ENCODE data around the gene ABCB8. TPM values are rescaled to one million over a fixed set of nuclear protein-coding genes. Genes with fewer than 3 reads are reported as not detected.

The ABCB8 gene
- total RNA-seq, 2 experiments from 2014 or later: 55.8 to 56.4 TPM

DNA sequence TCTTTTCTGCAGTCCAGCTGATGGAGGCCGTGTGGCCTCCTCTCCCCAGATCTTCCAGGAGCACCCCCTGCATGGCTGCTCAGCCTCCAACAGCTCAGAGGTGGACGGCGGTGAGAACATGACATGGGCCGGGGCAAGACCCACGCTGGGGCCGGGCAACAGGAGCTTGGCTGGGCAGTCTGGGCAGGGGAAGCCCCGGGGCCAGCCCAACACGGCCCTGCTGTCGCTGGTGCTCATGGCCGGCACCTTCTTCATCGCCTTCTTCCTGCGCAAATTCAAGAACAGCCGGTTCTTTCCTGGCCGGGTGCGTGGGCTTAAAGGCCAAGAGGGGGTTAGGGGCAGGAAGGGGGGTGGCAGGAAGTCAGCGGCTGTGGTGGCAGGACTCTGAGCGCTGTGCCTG is 45.7 kb downstream of the ABCB8 start:
- CTCF ChIA-PET: interaction anchor here (1.3 kb wide), 1 partner anchor 11 kb away, joined by 7 read pairs; no protein-coding TSS in a partner anchor
- POLR2A ChIA-PET: no interaction called here

DNA sequence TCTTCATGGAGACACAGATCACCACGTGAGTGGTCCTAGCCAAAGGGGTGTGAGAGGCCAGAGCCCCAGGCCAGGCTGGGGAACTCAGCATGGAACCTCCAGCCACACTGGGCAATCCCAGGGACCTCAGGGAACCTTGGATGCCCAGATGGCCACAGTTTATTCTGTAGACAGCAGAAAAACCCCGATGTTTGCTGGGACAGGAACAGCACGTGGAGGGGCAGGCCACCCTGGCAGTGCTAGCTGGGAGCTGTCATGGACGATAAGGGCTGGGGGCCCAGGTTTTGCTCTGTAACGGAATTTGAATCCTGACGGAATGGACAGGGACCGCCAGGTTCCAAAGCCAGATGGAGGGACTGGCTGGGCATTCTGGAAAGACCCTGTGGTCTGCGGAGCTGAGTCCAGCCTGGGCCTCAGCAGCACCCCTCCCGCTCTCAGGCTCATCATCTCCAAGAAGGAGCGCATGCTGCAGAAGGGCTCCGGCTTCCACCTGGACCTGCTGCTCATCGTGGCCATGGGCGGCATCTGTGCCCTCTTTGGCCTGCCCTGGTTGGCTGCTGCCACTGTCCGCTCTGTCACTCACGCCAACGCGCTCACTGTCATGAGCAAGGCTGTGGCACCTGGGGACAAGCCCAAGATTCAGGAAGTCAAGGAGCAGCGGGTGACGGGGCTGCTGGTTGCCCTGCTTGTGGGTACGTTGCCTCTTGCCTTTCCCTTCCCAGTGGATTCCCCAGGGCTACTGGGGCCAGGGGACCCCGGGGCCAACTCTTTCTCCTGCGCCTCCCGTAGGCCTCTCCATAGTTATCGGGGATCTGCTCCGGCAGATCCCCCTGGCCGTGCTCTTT is 46.8 kb downstream of the ABCB8 start:
- CTCF ChIA-PET: interaction anchor here (1.3 kb wide), 1 partner anchor 12 kb away, joined by 7 read pairs; no protein-coding TSS in a partner anchor

GRCh38 chr7:151075662-151075971 is 47.4 kb downstream of the ABCB8 start:
- POLR2A ChIA-PET: no interaction called here
- CTCF ChIA-PET: no interaction called here

More for the DNA sequence above, 46.8 kb downstream of the ABCB8 start:
- POLR2A ChIA-PET: no interaction called here

DNA sequence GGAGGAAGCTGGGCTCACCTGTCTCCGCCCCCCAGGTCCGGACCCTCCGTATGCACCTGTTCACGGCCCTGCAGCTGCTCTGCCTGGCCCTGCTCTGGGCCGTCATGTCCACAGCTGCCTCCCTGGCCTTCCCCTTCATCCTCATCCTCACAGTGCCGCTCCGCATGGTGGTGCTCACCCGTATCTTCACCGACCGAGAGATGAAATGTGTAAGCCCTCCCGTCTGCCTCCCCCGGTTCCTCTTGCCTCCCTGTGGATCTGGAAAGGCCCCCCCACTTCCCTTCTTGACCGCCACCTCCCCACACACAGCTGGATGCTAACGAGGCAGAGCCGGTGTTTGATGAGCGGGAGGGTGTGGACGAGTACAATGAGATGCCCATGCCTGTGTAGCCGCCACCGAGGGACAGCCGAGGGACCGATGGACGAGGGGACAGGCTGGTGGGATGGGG is 47.8 kb downstream of the ABCB8 start:
- ChIA-PET CTCF (no interaction called here), POLR2A (no interaction called here)

DNA sequence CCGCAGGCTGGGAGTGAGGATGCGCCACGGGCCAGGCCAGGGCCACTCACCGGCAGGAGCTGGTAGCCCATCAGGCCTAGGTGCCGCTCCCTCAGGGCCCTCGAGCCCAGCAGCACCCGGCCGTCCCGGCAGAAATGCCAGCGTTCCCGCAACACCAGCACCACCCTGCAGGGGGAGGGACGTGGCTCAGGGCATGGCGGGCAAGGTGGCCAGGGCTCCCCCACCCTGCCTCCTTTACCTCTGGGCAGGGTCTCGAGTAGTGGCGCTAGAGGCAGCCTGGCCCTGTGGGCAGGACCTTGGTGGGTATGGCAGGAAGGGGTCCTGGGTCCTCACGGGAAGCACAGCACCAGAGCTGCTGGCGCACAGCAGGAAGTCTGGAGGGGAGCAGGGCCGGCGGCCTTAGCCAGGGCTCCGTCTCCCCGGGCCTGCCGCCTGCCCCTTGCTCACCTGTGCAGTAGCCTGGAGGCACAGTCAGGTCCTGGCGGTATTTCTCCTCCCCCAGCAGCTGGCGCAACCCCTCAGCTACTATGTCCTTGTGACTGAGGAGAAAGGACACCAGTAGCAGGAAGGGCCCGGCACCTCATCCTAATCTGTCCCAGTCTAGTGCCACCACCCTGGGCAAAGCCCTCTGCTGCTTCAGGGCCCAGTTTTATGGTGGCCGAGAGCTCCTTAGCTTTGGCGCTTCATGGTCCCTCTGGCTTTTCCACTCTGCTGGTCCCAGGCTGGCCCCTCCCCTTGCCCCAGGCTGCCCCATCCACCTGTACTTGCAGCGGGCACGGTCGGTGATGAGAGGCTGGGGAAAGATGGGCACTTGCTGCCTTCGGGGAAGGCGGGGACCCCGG is 48.8 kb downstream of the ABCB8 start:
- CTCF ChIA-PET: interaction anchor here (1.4 kb wide), 1 partner anchor 34 kb away, joined by 4 read pairs; no protein-coding TSS in a partner anchor
- POLR2A ChIA-PET: interaction anchor here (1.7 kb wide), 1 partner anchor 11 kb away, joined by 4 read pairs; no protein-coding TSS in a partner anchor

DNA sequence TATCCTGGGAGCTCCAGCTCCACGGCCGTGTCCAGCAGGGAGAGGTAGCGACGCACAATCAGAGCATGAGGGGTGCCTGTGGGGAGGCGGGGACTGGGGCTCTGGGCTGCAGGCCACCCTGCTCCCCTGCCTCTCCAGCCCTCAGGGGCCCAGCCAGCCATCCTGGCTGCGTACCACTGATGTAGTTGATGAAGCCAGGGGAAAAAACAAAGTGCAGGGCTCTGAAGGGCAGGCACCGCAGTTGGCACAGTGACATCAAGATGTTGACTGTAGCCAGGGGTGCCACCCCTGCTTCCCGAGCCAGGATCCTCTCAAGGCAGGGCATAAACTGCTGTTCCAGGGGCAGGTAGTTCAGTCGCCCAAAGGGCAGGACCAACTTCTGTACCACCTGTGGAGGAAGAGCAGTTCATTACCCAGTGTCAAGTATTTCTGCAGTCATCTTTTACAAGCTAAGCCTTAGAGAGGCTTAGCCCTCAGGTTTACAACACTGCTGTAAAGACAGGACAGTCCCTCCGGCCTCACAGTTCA is 49.5 kb downstream of the ABCB8 start:
- POLR2A ChIA-PET: interaction anchor here (1.7 kb wide), 1 partner anchor 12 kb away, joined by 4 read pairs; no protein-coding TSS in a partner anchor
- CTCF ChIA-PET: interaction anchor here (1.4 kb wide), 1 partner anchor 33 kb away, joined by 4 read pairs; no protein-coding TSS in a partner anchor

- CTCF ChIA-PET: interaction anchor here (1.4 kb wide), 1 partner anchor 32 kb away, joined by 4 read pairs; no protein-coding TSS in a partner anchor
- POLR2A ChIA-PET: interaction anchor here (1.7 kb wide), 1 partner anchor 12 kb away, joined by 4 read pairs; no protein-coding TSS in a partner anchor
Measured at GRCh38 chr7:151078233-151079040, 50.2 kb downstream of the ABCB8 start.

DNA sequence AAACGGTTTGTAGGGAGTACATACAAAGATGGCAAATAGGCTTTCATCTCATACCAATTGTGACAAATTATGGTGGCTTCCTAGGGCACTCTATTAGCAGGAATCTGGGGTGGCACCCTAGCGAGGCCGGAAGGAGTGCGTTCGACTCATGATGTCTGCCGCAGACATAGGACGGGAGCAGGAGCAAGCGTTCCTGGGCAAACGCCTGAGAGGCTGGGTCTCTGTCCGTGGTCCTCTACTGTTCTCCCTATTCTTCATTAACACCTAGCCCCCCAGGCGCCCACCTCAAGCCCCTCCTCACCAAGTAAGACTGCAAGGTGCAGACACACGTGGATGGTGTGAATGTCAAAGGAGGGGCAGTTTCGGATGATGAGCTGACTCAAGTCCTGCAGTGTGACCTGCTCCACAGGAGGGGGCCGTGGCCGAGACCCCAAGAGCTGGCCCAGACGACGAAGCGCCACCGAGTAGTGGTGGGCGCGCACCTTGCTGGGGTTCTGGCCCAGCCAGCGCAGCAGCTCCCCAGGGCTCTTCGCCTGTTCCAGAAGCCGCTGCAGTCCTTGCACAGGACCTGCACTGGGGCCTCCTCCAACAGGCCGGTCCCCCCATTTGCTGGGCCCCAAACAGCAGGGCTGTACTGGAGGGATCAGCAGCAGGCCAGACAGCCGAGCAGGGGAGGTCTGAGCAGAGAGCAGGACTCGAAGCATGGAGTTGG is 51.1 kb downstream of the ABCB8 start:
- POLR2A ChIA-PET: no interaction called here
- CTCF ChIA-PET: interaction anchor here (0.9 to 1.1 kb wide), 2 partner anchors 9 to 61 kb away, joined by 3 read pairs; no protein-coding TSS in a partner anchor

- CTCF ChIA-PET: interaction anchor here (0.9 to 1.2 kb wide), 4 partner anchors 9 to 61 kb away, joined by 3 to 4 read pairs (median 3); partner anchors contain the start of gene ABCB8
- POLR2A ChIA-PET: no interaction called here
Measured at GRCh38 chr7:151080067-151080521, 51.8 kb downstream of the ABCB8 start.

GRCh38 chr7:151080522-151081169 is 52.4 kb downstream of the ABCB8 start, which contains the start of gene FASTK:
Gene FASTK, minus strand, starts transcription at chr7:151080809. Its CDS starts 43 bp downstream, at chr7:151080766.
- ChIA-PET POLR2A (interaction anchor here (0.6 kb wide), 1 partner anchor 254 kb away, joined by 3 read pairs; no protein-coding TSS in a partner anchor), CTCF (interaction anchor here (0.7 to 1.2 kb wide), 3 partner anchors 18 to 52 kb away, joined by 3 to 4 read pairs (median 3); partner anchors contain the start of gene ABCB8)

DNA sequence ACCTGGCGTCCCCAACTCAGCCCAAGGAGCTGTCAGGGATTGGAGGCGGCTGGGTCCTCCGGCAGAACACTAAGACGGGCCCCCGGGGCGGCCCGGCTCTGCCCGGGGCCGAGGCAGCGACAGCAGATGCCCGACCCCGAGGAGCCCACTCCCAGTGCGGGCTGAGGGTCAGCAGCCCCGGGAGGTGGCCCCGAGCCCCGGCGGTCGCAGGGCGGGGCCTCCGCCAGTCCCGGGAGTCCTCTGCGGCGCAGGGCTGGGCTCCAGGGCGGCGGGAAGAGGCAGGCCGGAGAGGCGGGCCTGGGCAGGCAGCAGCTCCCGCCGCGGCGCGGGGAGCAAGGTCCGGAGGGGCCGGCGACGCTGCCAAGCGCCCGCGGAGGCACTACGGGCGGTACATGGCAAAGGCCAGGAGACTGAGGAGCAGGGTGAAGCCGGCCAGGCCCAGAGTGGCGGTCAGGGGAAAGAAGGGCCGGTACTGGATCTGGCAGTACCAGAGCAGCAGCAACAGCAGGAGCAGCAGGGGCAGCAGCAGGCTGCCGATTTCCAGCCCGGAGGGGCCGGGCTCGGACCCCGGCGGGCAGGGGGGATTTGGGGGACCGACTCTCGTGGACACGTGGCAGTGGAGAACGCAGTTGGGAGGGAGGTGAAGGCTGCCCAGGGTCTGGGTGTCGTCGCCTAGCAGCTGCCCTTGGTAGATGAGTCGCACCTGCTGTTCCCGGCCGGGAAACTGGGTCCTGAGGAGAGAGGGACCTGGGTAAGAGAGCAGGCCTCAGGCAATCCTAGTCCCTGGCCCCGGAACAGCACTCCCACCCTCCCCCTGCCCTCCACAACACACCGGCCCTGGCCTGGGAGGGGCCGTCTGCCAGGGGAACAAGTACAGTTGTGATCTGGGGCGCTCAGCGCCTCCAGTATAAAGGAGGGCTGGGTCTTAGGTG is 53.2 kb downstream of the ABCB8 start:
- CTCF ChIA-PET: interaction anchor here (0.7 to 1.2 kb wide), 2 partner anchors 19 to 21 kb away, joined by 3 read pairs; no protein-coding TSS in a partner anchor

GRCh38 chr7:151082141-151083070 is 54.2 kb downstream of the ABCB8 start:
- ChIA-PET CTCF (interaction anchor here (0.8 kb wide), 1 partner anchor 162 kb away, joined by 3 read pairs; no protein-coding TSS in a partner anchor), POLR2A (interaction anchor here (0.6 to 1.1 kb wide), 2 partner anchors 23 to 418 kb away, joined by 3 read pairs; partner anchors contain the start of gene SLC4A2)

More for the DNA sequence above, 53.2 kb downstream of the ABCB8 start:
- POLR2A ChIA-PET: interaction anchor here (0.5 to 0.6 kb wide), 4 partner anchors 81 to 417 kb away, joined by 3 to 6 read pairs (median 3); no protein-coding TSS in a partner anchor

GRCh38 chr7:151083071-151083823 is 55.0 kb downstream of the ABCB8 start, which contains the start of gene TMUB1:
Gene TMUB1, minus strand, starts transcription at chr7:151083493. Its CDS starts 930 bp downstream, at chr7:151082563.
- ChIA-PET POLR2A (interaction anchor here (1.1 kb wide), 1 partner anchor 24 kb away, joined by 3 read pairs; the partner anchor contains the start of gene SLC4A2), CTCF (interaction anchor here (0.8 to 1.6 kb wide), 2 partner anchors 55 to 161 kb away, joined by 3 to 4 read pairs; partner anchors contain the start of gene ABCB8)

DNA sequence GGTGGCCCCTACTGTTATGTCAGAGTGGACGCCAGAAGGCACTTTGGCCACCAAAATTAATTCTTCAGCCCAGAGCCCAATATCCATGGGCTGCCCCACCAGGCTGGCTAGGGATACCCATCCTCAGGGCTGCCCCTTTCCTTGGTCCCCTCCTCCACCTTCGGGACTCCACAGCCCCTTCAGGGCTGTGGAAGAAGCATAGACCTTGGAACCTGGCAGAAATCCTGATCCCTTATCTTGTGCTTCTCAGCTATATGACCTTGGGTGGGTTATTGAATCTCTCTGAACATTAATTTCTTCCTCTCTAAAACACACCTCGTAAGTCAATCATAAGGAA is 55.5 kb downstream of the ABCB8 start:
- ChIA-PET POLR2A (no interaction called here), CTCF (interaction anchor here (1.6 kb wide), 1 partner anchor 56 kb away, joined by 4 read pairs; the partner anchor contains the start of gene ABCB8)
